Osteoblast (primary cell): ENCODE data around the gene SLC7A1. TPM values are rescaled to one million over a fixed set of nuclear protein-coding genes. Genes with fewer than 3 reads are reported as not detected.

ENCODE experiments used
- DNase-seq: peaks from one replicate; pipeline ENCODE4 v3.0.0; 2011; ENCODE audit warnings: low spot score, mixed read lengths; ENCODE audit not compliant: insufficient read length; ENCODE audit errors: missing footprints
- H2AFZ ChIP-seq: 2 replicates; pipeline ENCODE4 v1.6.0; 2011; ENCODE audit warnings: mild to moderate bottlenecking, low read length
- H3K27ac ChIP-seq: 2 replicates; pipeline ENCODE4 v1.5.1; 2011; ENCODE audit warnings: mild to moderate bottlenecking, low read depth, low read length, moderate library complexity
- H3K27me3 ChIP-seq: 2 replicates; pipeline ENCODE4 v1.6.0; 2012; ENCODE audit warnings: mild to moderate bottlenecking, control low read depth, inconsistent platforms, low read length, moderate library complexity; ENCODE audit not compliant: insufficient read depth
- H3K36me3 ChIP-seq: 2 replicates; pipeline ENCODE4 v1.5.1; 2011; ENCODE audit warnings: mild to moderate bottlenecking, low read length, control low read depth, moderate library complexity; ENCODE audit not compliant: insufficient read depth
- H3K4me1 ChIP-seq: 2 replicates; pipeline ENCODE4 v1.5.1; 2011; ENCODE audit warnings: mild to moderate bottlenecking, low read length, control low read depth, moderate library complexity; ENCODE audit not compliant: insufficient read depth
- H3K4me2 ChIP-seq: 2 replicates; pipeline ENCODE4 v1.6.0; 2011; ENCODE audit warnings: mild to moderate bottlenecking, low read length; ENCODE audit not compliant: insufficient read depth
- H3K4me3 ChIP-seq: fragments of 200-600 bp; sonication (generic); 3 replicates; pipeline ENCODE4 v1.5.1; 2012; ENCODE audit warnings: mild to moderate bottlenecking, low read length, inconsistent platforms; ENCODE audit not compliant: insufficient read depth
- H3K79me2 ChIP-seq: 2 replicates; pipeline ENCODE4 v1.6.0; 2012; ENCODE audit warnings: mild to moderate bottlenecking, low read length, control low read depth, inconsistent platforms; ENCODE audit not compliant: insufficient read depth
- H3K9me3 ChIP-seq: 2 replicates; pipeline ENCODE4 v1.5.1; 2011; ENCODE audit warnings: low read depth, low read length, control low read depth
- H4K20me1 ChIP-seq: 2 replicates; pipeline ENCODE4 v1.6.0; 2012; ENCODE audit warnings: mild to moderate bottlenecking, low read length, control low read depth; ENCODE audit not compliant: insufficient read depth
- CTCF ChIP-seq: IDR thresholded peaks from 2 replicates; pipeline ENCODE4 v1.5.1; 2011; ENCODE audit warnings: mild to moderate bottlenecking, low read depth, low read length, moderate library complexity; ENCODE audit errors: extremely low read depth
- total RNA-seq: library from RNA; depleted of rRNA; stranded (reverse); fragments of >200 nt; gene quantifications from 2 replicates; pipeline ENCODE4 v1.2.3, GENCODE V29; 2012

Gene SLC7A1
- total RNA-seq, 1 donor: 25.7 TPM

GRCh38 chr13:29537736-29538651 is 57.5 kb downstream of the SLC7A1 start:
- no peak overlapping the region for H3K4me2 ChIP-seq
- no peak for DNase-seq
- peaks cover 95% of the 10 kb centered on the region for H3K79me2 ChIP-seq
- no peaks in the 10 kb centered on the region for H3K9me3 ChIP-seq
- peaks cover 44% of the 10 kb centered on the region for H3K36me3 ChIP-seq
- H3K27ac ChIP-seq: no peak overlapping the region
- H3K27me3 ChIP-seq: no peaks in the 10 kb centered on the region
- peaks cover 5% of the 10 kb centered on the region for H4K20me1 ChIP-seq
- no peak for TF ChIP-seq CTCF
- H3K4me3 ChIP-seq: no peak overlapping the region
- no peak overlapping the region for H2AFZ ChIP-seq
- peaks cover under 1% of the 10 kb centered on the region for H3K4me1 ChIP-seq

GRCh38 chr13:29536853-29537252 is 58.6 kb downstream of the SLC7A1 start:
- Histone ChIP-seq H3K4me3 (no peak overlapping the region), H3K27ac (no peak overlapping the region), H3K4me2 (no peak overlapping the region), H3K9me3 (no peaks in the 10 kb centered on the region), H3K79me2 (peaks cover 94% of the 10 kb centered on the region), H3K27me3 (no peaks in the 10 kb centered on the region), H2AFZ (no peak overlapping the region), H3K36me3 (peaks cover 55% of the 10 kb centered on the region), H3K4me1 (no peaks in the 10 kb centered on the region), H4K20me1 (peaks cover 5% of the 10 kb centered on the region)
- DNase-seq: no peak
- TF ChIP-seq CTCF: no peak

- Histone ChIP-seq H2AFZ (no peak overlapping the region), H3K4me2 (no peak overlapping the region), H3K79me2 (peaks cover 90% of the 10 kb centered on the region), H3K4me1 (no peaks in the 10 kb centered on the region), H3K27me3 (no peaks in the 10 kb centered on the region), H3K36me3 (peaks cover 61% of the 10 kb centered on the region), H3K9me3 (no peaks in the 10 kb centered on the region), H3K4me3 (no peak overlapping the region), H4K20me1 (peaks cover 5% of the 10 kb centered on the region), H3K27ac (no peak overlapping the region)
- no peak for DNase-seq
- TF ChIP-seq CTCF: no peak
Observed at GRCh38 chr13:29535663-29536655, 59.5 kb downstream of the SLC7A1 start.
